Measurements from ENCODE around the gene RDX. TPM values are rescaled to one million over a fixed set of nuclear protein-coding genes. Genes with fewer than 3 reads are reported as not detected.

The RDX gene
- total RNA-seq, 1 experiment from 2014 or later: 86.6 TPM

DNA sequence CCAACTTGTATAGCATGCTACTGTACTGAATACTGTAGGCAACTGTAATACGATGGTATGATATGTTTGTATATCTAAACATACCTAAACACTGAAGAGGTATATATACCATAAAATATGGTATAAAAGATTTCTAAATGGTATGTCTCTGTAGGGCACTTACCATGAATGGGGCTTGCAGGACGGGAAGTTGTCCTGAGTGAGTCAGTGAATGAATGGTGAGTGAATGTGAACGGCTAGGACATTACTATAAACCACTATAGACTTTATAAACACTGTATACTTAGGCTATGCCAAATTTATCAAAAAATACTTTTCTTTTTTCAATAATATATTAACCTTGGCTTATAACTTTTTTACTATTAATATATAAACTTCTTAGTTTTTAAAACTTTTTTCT lies 136.4 kb downstream of the RDX start:
- Histone ChIP-seq H3K23me2 (ENCODE audit: insufficient read length, low read depth, low read length, poor library complexity, severe bottlenecking) (no peaks in the 10 kb centered on the region), H3K27me3 (ENCODE audit: insufficient read depth, low read length) (no peaks in the 10 kb centered on the region), H2BK12ac (ENCODE audit: insufficient read length, low read depth, low read length) (no peak overlapping the region), H2BK15ac (ENCODE audit: low read depth, low read length) (no peak overlapping the region), H2BK20ac (ENCODE audit: low read depth, low read length, poor library complexity, severe bottlenecking) (no peak overlapping the region), H4K8ac (replicated peaks; ENCODE audit: insufficient read length, low read depth, low read length) (no peak overlapping the region), H3K27ac (ENCODE audit: insufficient read length, low read depth, low read length) (no peak overlapping the region), H4K91ac (ENCODE audit: insufficient read length, low read depth, low read length) (no peak overlapping the region), H2AFZ (ENCODE audit: low read length) (no peak overlapping the region), H3K14ac (ENCODE audit: insufficient read depth, low read length) (no peak overlapping the region), H4K5ac (ENCODE audit: insufficient read length, low read depth, low read length) (no peak overlapping the region), H3K4me2 (ENCODE audit: insufficient read depth, insufficient read length, low read length) (no peak overlapping the region), H3K4ac (ENCODE audit: low read depth, low read length) (no peak overlapping the region), H2AK5ac (ENCODE audit: insufficient read length, low read length) (no peak overlapping the region), H3K23ac (ENCODE audit: insufficient read length, low read depth, low read length) (no peak overlapping the region), H2BK120ac (ENCODE audit: low read depth, low read length, poor library complexity, severe bottlenecking) (no peak overlapping the region), H3K4me1 (ENCODE audit: insufficient read depth, low read length) (no peaks in the 10 kb centered on the region; the same call in 1 of the 2 replicates), H3K18ac (ENCODE audit: insufficient read length, low read depth, low read length) (no peak overlapping the region), H3K56ac (ENCODE audit: insufficient read length, low read depth, low read length) (no peak overlapping the region), H3K79me1 (ENCODE audit: insufficient read depth, low read depth, low read length, poor library complexity, severe bottlenecking) (no peaks in the 10 kb centered on the region), H3K9ac (ENCODE audit: extremely low read depth, insufficient read length, low read length) (no peak overlapping the region), H4K20me1 (ENCODE audit: control insufficient read depth, insufficient read depth, insufficient read length) (peaks cover 2% of the 10 kb centered on the region), H2BK5ac (ENCODE audit: insufficient read length, low read length) (no peak overlapping the region), H3K79me2 (ENCODE audit: insufficient read depth, low read length) (no peaks in the 10 kb centered on the region), H3K9me3 (ENCODE audit: control insufficient read depth, low read depth, low read length) (no peaks in the 10 kb centered on the region), H3T11ph (ENCODE audit: low read length) (no peak overlapping the region)
- H3K9me3 Mint-ChIP-seq: no peaks in the 10 kb centered on the region
- H3K36me3 Mint-ChIP-seq (ENCODE audit: insufficient read depth in 1 of 3, low read depth in 3 of 3): peaks cover 5 to 14% (median 10%) of the 10 kb centered on the region in 3 experiments; a peak in 6 of 7 replicates
- H3K27ac Mint-ChIP-seq: no peak overlapping the region
- DNase-seq: no peak
- TF ChIP-seq, protein P1, sequence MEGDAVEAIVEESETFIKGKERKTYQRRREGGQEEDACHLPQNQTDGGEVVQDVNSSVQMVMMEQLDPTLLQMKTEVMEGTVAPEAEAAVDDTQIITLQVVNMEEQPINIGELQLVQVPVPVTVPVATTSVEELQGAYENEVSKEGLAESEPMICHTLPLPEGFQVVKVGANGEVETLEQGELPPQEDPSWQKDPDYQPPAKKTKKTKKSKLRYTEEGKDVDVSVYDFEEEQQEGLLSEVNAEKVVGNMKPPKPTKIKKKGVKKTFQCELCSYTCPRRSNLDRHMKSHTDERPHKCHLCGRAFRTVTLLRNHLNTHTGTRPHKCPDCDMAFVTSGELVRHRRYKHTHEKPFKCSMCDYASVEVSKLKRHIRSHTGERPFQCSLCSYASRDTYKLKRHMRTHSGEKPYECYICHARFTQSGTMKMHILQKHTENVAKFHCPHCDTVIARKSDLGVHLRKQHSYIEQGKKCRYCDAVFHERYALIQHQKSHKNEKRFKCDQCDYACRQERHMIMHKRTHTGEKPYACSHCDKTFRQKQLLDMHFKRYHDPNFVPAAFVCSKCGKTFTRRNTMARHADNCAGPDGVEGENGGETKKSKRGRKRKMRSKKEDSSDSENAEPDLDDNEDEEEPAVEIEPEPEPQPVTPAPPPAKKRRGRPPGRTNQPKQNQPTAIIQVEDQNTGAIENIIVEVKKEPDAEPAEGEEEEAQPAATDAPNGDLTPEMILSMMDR (conservative IDR thresholded peaks at IDR 0.05): no peak
- peaks cover 0 to 4% of the 10 kb centered on the region in 2 experiments; a peak in 1 of 4 replicates for H3K4me1 Mint-ChIP-seq
- WGBS (ENCODE audit: extremely low coverage, insufficient read length, low lambda C conversion rate): no CpG with 5 or more reads among the region's 3 CpGs
- H3K4me3 Mint-ChIP-seq: no peak overlapping the region
- no peaks in the 10 kb centered on the region for H3K27me3 Mint-ChIP-seq (ENCODE audit: low read depth)

All from H9 (cell line).